ENCODE data around the gene BAHD1.

Gene BAHD1

GRCh38 chr15:40470423-40471104, 29.8 kb downstream of the BAHD1 start, which contains the start of gene CHST14:
CHST14 (plus strand) TSS chr15:40470984; CDS start chr15:40471214, 230 bp downstream.
- DNase-seq: peak; percentile 43

DNA sequence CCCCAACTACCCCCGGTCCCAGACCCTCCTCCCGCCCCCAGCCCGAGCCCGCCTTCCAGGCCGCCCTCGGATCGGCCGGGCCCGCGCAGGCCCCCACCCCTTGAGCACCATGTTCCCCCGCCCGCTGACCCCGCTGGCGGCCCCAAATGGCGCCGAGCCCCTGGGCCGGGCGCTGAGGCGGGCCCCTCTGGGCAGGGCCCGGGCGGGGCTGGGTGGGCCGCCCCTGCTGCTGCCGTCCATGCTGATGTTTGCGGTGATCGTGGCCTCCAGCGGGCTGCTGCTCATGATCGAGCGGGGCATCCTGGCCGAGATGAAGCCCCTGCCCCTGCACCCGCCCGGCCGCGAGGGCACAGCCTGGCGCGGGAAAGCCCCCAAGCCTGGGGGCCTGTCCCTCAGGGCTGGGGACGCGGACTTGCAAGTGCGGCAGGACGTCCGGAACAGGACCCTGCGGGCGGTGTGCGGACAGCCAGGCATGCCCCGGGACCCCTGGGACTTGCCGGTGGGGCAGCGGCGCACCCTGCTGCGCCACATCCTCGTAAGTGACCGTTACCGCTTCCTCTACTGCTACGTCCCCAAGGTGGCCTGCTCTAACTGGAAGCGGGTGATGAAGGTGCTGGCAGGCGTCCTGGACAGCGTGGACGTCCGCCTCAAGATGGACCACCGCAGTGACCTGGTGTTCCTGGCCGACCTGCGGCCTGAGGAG, 30.5 kb downstream of the BAHD1 start:
- no peak for DNase-seq

DNA sequence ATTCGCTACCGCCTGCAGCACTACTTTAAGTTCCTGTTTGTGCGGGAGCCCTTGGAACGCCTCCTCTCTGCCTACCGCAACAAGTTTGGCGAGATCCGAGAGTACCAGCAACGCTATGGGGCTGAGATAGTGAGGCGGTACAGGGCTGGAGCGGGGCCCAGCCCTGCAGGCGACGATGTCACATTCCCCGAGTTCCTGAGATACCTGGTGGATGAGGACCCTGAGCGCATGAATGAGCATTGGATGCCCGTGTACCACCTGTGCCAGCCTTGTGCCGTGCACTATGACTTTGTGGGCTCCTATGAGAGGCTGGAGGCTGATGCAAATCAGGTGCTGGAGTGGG, 31.0 kb downstream of the BAHD1 start:
- DNase-seq: peak; percentile 17

DNA sequence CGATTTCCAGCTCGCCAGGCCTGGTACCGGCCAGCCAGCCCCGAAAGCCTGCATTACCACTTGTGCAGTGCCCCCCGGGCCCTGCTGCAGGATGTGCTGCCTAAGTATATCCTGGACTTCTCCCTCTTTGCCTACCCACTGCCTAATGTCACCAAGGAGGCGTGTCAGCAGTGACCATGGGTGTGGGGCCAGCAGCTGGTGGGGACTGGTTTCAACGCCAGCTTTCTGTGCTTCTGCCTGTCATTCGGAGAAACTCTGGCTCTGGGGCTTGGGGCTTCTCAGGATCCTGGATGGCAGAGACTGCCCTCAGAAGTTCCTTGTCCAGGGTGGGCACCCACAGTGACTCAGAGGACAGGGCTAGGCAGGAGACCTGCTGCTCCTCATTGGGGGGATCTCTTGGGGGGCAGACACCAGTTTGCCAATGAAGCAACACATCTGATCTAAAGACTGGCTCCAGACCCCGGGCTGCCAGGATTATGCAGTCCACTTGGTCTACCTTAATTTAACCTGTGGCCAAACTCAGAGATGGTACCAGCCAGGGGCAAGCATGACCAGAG, 31.5 kb downstream of the BAHD1 start:
- DNase-seq: no peak

DNA sequence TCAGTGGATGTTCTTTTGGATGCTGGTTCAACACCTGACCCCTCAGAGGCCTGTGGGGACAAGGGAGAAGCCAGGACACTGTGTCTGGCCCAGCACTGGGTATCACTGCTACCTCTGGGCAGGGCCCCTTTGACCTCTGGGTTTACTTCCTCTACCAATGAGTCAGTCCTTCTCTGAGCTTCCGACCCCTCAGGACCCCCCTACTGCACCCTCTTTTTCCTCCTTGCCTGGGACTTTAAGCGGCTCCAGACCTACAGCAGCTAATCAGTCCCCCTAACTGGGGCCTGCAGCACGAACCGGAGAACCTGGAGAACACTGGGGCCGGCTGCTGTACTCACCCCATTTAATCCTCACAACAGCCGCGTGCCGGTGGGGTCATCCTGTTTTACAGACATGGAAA, 33.8 kb downstream of the BAHD1 start:
- no peak for DNase-seq

DNA sequence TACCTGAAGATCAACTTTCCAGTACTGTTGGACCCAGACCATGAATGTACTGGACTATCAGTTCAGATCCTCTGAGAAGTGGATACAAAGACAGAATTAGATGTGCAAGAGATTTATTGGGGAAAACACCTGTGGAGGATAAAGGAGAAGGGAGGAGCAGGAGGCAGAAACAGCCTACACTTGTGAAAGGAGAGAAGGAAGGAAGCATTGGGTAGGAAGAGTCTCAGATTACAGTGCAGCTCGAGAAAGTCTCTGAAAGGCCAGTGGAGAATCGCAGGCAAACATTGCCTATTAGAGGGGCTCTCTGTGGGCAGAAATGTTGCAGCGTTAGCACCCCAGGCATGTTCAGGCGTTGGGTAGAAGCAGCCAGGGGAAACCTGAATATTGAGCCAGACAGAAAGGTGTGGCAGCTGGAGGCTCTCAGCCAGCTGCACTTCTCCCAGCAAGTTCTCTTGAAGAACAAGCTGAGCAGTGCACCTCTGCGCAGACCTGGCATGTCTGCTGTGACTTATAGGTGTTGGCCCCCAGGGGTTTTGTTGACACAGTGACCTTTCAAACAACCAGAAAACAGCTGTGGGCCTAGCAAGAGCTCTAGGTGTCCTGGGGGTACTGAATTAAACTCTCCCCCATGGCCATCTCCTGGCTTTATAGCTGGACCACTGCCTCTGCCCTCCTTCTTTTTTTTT, 37.0 kb downstream of the BAHD1 start:
- no peak for DNase-seq

DNA sequence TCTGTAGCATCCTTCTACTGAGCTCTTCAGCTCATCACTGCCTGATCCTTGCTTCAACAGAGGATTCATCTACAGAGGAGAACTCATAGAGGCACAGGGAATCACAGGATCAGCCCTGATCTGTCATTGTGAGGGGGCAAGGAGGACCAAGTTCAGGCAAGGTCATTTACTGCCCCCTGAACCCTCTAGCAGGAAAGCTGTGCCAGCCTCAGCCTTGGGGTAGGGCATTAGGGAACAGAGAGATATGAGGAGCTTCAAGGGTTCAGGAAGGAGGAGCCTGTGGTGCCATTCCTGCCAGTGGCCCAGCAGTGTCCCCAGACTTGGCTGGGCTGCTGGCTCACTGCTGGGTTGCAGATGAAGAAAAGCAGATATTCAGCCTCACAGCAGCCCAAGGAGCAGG, 38.3 kb downstream of the BAHD1 start:
- no peak for DNase-seq

- peak; percentile 30 for DNase-seq
Observed at GRCh38 chr15:40481341-40482074, 40.8 kb downstream of the BAHD1 start.

DNA sequence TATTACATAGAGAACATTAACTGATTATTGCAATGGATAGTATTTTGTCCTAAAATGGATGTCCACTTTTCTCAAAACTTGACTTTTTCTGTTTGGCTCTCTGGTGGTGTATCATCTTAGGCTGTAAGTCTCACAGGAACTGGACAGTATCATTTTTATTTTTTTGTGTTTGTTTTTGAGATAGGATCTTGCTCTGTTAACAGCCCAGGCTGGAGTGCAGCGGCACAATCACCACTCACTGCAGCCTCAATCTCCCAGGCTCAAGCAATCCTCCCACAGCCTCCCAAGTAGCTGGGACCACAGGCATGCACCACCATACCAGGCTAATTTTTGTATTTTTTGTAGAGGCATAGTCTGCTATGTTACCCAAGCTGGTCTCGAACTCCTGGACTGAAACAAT, 43.2 kb downstream of the BAHD1 start:
- no peak for DNase-seq

GRCh38 chr15:40486066-40486770, 45.5 kb downstream of the BAHD1 start:
- DNase-seq: no peak

DNA sequence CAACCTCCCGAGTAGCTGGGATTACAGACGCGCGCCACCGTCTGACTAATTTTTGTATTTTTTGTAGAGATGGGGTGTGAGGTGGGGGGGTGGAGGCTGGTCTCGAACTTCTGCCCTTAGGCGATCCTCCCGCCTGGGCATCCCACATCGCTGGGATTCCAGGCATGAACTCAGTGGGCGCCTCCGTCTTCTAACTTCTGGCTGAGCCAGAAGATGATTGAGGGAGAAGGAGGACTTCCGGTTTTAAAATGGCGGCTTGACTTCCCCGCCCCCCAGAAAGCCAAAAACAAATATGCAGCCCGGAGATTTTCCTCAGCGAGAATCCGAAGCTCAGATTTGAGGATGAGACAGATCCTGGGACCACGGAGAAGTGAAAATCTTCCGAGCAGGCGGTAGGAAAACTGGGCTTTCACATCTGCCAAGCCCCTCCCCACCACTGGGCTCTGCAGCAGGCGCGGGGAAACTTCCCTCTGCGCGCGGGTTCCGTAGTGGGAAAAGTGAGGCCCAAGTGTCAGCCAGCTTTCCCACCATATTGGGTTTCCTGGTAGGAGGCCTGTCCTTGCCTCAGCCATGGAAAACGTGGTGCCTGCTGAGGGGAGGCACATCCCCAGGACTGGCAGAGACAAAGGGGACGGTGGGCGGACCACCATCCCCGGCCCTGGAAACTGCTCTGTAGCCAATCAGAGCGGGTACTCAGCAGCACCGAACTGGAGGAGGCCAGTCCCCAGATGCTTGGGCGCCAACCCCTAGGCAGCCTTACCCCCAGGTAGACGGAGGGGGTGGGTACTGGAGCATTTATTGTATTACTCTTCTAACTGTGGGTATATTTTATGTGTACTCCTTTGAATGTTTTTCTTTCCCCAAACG, 47.3 kb downstream of the BAHD1 start:
- DNase-seq: no peak

DNA sequence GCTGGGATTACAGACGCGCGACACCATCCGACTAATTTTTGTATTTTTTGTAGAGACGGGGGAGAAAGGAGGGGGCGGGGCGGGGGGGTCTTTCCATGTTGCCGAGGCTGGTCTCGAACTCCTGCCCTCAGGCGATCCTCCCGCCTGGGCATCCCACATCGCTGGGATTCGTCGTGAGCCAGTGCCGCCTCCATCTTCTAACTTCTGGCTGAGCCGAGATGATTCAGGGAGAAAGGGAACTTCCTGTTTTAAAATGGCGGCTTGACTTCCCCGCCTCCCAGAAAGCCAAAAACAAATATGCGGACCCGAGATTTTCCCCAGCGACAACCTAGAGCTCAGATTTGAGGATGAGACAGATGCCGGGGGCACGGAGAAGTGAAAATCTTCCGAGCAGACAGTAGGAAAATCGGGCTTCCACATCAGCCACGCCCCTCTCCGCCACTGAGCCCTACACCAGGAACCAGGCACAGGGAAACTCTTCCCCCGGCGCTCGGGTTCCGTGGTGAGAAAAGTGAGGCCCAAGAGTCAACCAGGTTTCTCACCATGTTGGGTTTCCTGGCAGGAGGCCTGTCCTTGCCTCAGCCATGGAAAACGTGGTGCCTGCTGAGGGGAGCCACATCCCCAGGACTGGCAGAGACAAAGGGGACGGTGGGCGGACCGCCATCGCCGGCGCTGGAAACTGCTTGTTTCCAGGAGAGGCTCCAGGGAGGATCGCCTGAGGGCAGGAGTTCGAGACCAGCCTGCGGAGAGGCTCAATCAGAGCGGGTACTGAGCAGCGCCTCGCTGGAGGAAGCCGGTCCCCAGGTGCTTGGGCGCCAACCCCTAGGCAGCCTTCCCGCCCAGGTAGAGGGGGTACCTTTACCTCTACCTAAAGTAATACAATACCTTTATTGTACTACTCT, 48.8 kb downstream of the BAHD1 start:
- DNase-seq: no peak

DNA sequence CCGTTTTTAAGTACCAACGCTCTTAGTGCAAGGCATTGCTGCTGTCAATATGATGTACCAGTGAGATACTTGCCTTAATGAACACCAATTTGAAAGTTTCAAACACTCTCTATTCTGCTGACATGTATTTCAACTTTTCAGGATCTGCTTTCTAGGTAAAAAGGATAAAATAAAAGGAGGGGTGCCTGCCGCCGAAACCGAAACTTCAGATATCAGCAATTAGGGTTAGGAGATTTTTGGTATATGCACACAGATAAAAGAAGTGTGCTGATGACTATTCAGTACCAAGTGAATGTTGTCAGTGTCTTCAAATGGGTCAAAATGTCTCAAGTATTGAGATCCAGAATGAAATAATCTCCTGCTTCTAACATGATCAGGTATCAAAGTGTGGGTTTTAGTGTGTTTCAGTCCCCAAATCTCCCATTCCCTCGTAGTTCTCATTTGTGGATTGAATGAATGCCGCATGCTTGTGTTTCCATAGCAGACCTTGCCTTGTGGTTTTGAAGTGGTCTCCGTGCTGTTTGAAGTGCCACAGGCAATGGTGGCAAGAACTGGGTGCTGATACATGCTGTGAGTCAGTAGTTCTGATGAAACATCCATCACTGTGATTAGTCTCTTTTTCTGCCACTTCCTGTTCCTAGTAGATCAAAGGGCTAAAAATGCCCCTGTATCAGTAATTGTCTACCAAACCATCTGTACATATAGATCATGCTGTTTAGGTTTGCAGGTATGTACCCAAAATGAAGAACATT, 52.5 kb downstream of the BAHD1 start:
- no peak for DNase-seq

DNA sequence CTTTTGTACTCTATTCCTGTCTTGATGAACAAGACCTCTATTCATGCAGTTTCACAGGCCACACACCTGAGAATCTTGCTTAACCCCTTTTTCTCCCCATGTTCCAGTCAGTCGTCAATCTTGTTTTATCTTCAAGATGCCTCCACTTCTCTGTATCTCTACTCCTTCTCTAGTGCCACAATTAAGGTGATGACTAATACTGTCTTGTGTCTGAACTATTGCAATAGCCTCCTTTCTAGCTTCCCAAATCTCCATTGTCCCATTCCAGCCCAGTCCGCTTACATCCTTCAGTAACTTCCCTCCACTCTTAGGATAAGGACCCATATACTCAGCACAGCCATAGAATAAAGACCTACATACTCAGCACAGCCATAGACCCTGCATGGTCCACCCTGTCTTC, 54.8 kb downstream of the BAHD1 start:
- no peak for DNase-seq

- peak; percentile 54 for DNase-seq
Observed at GRCh38 chr15:40498418-40498817, 57.7 kb downstream of the BAHD1 start.

GRCh38 chr15:40498891-40499290, 58.1 kb downstream of the BAHD1 start:
- DNase-seq: no peak

- DNase-seq: no peak
Observed at GRCh38 chr15:40499931-40500330, 59.2 kb downstream of the BAHD1 start.

DNA sequence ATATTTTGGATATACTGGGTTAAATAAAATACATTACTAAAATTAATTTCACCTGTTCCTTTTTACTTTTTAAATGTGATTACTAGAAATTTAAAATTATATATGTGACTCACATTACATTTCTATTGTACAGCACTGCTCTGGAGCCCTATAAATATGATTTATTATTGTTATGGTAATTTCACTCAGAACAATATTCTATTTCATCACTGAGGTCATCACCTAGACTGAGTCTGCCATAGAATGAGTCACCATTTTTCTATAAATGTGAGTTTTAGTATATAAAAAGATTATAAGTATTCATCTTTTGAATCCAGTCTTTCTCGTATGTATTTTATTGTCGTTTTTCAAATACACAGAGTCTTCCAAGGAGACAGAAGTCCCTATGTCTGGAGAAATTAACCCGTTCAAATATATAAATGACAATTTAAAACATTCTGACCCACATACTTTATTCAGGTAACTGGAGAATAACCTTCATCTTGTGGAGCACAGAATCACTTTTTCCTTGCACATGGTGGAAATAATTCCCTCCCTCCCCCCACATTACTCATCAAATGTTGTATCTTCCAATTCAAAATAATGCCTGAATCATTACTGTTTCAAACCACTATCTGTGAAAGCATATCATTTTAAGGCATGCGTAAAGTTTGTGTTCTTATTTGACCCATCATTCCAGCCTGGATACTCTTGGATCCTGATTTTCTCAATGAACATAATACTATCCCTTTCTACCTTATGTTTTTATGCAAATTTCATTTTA, 60.0 kb downstream of the BAHD1 start:
- peak; percentile 43 for DNase-seq

DNA sequence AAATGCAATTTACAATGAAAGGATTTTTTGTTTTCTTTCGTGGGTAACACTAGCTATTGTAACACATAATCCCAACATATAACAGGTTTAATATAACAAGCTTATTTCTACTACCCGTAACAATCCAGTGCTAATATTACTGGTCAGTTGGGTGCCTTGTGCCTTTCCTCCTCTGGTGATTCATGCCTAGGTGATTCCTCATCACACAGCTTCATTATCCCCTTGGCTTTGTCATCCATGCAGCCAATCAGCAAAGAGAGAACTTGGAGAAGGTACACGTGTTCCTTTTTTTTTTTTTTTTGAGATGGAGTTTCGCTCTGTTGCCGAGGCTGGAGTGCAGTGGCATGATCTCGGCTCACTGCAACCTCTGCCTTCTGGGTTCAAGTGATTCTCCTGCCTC, 60.7 kb downstream of the BAHD1 start:
- DNase-seq: no peak

Data from fibroblast of upper back skin (primary cell).